LNCaP clone FGC (cell line): Measurements from ENCODE around the gene ANO5.

Experiments
- DNase-seq: peaks from one replicate; pipeline ENCODE4 v3.0.0-alpha.2; 2011; ENCODE audit warnings: low read depth
- H3K4me3 ChIP-seq: 2 replicates; pipeline ENCODE4 v1.5.1; 2011; ENCODE audit warnings: mild to moderate bottlenecking, low read depth, low read length, control low read depth
- CTCF ChIP-seq: IDR thresholded peaks from 2 replicates; pipeline ENCODE4 v1.5.1; 2012; ENCODE audit warnings: mild to moderate bottlenecking; ENCODE audit not compliant: control insufficient read depth, insufficient read depth; ENCODE audit errors: extremely low read depth

The ANO5 gene

GRCh38 chr11:22165087-22165486, 27.8 kb upstream of the ANO5 start:
- H3K4me3 ChIP-seq, result no peak overlapping the region
- no peak for DNase-seq
- no peak for TF ChIP-seq CTCF

GRCh38 chr11:22165759-22166513, 26.9 kb upstream of the ANO5 start:
- no peak for DNase-seq
- no peak overlapping the region for H3K4me3 ChIP-seq
- no peak for TF ChIP-seq CTCF

GRCh38 chr11:22169833-22170232, 23.1 kb upstream of the ANO5 start:
- peak; percentile 44 for TF ChIP-seq CTCF
- DNase-seq, result no peak
- no peak overlapping the region for H3K4me3 ChIP-seq

- no peak overlapping the region for H3K4me3 ChIP-seq
- no peak for TF ChIP-seq CTCF
- no peak for DNase-seq
These were observed 19.4 kb upstream of the ANO5 start for GRCh38 chr11:22173532-22173931.

GRCh38 chr11:22177186-22177585, 15.7 kb upstream of the ANO5 start:
- H3K4me3 ChIP-seq, result no peak overlapping the region
- no peak for DNase-seq
- TF ChIP-seq CTCF, result no peak

GRCh38 chr11:22179626-22180025, 13.3 kb upstream of the ANO5 start:
- no peak for DNase-seq
- H3K4me3 ChIP-seq, result no peak overlapping the region
- no peak for TF ChIP-seq CTCF

GRCh38 chr11:22180131-22180530, 12.8 kb upstream of the ANO5 start:
- TF ChIP-seq CTCF, result no peak
- DNase-seq, result no peak
- no peak overlapping the region for H3K4me3 ChIP-seq
